ENCODE measurements around the gene ZNF532. TPM values are rescaled to one million over a fixed set of nuclear protein-coding genes. Genes with fewer than 3 reads are reported as not detected.

The ZNF532 gene
- total RNA-seq, 1 donor from 2014 or later: 77.1 TPM

DNA sequence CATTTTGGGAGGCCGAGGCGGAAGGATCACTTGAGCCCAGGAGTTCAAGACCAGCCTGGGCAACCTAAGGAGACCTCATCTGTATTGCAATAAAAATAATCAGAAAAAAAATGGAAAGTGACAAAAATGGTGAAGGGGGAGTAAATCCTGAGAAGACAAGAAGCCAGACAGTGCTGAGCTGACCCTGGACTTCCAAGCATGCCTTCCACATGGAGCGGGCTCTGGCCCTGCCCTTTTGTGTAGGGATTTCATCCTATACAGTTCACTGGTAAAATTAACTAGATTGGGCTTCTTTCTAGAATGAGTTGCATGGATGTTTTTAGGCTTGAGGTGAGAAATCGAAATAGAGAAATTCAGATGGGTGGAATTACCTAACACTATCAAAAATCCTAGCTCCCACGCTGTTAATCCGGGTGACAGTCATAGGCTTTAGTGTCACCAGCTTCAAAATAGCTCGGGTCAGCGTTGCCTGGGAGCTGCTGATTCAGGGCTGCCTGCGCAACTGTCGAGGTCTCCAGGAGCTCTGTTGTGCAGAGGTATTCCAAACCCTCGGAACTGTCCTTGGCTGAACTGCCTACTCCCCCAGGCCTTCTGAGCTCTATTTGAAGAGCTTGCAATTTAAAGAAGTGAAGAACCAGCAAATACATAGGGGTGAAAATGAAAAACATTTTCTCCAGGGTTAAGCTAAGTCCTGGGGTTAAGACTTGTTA, 21.5 kb upstream of the ZNF532 start:
- H3K9me3 ChIP-seq: no peaks in the 10 kb centered on the region
- H3K27me3 ChIP-seq: no peaks in the 10 kb centered on the region
- DNase-seq (ENCODE audit: extremely low spot score in 2 of 2): no peak
- H3K4me1 ChIP-seq: peaks cover 7% of the 10 kb centered on the region
- TF ChIP-seq, protein P1, sequence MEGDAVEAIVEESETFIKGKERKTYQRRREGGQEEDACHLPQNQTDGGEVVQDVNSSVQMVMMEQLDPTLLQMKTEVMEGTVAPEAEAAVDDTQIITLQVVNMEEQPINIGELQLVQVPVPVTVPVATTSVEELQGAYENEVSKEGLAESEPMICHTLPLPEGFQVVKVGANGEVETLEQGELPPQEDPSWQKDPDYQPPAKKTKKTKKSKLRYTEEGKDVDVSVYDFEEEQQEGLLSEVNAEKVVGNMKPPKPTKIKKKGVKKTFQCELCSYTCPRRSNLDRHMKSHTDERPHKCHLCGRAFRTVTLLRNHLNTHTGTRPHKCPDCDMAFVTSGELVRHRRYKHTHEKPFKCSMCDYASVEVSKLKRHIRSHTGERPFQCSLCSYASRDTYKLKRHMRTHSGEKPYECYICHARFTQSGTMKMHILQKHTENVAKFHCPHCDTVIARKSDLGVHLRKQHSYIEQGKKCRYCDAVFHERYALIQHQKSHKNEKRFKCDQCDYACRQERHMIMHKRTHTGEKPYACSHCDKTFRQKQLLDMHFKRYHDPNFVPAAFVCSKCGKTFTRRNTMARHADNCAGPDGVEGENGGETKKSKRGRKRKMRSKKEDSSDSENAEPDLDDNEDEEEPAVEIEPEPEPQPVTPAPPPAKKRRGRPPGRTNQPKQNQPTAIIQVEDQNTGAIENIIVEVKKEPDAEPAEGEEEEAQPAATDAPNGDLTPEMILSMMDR (IDR thresholded peaks at IDR 0.05): no peak
- H3K27ac ChIP-seq: no peak overlapping the region
- no peaks in the 10 kb centered on the region for H3K36me3 ChIP-seq
- intact Hi-C loops (cut with DNase I): no loop called here
- no peak overlapping the region for H3K4me3 ChIP-seq

DNA sequence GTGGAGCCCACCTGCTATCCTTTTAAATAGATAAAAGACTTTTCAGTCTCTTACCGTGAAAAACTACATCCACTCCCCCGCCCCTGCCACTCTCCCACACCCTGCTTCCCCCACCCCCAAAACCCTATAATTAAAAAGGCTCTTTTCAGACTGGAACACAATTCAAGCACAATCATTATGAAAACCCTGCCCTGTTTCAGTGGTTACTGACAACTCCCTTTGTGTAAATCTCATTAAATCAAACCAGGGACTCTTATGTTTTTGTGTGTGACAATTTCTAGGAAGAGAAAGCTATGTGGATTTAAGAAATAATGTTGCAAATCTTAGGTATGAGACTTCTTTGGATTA, 21.0 kb upstream of the ZNF532 start:
- Histone ChIP-seq H3K9me3 (no peaks in the 10 kb centered on the region), H3K4me3 (no peak overlapping the region), H3K4me1 (peaks cover 7% of the 10 kb centered on the region), H3K27me3 (no peaks in the 10 kb centered on the region), H3K36me3 (no peaks in the 10 kb centered on the region), H3K27ac (no peak overlapping the region)
- TF ChIP-seq, protein P1 (IDR thresholded peaks at IDR 0.05): no peak
- TF ChIP-seq POLR2AphosphoS5 (IDR thresholded peaks at IDR 0.05; ENCODE audit: insufficient read depth in 1 of 2, low read depth in 1 of 2) (no peak), POLR2A (IDR thresholded peaks at IDR 0.05) (no peak)
- intact Hi-C loops (cut with DNase I): no loop called here
- DNase-seq (ENCODE audit: extremely low spot score in 2 of 2): no peak

- Histone ChIP-seq H3K9me3 (no peaks in the 10 kb centered on the region), H3K36me3 (no peaks in the 10 kb centered on the region), H3K27ac (no peak overlapping the region), H3K4me1 (peaks cover 7% of the 10 kb centered on the region), H3K27me3 (no peaks in the 10 kb centered on the region), H3K4me3 (no peak overlapping the region)
- no peak for DNase-seq (ENCODE audit: extremely low spot score in 2 of 2)
- intact Hi-C loops (cut with DNase I): no loop called here
- no peak for TF ChIP-seq POLR2AphosphoS5 (IDR thresholded peaks at IDR 0.05; ENCODE audit: insufficient read depth in 1 of 2, low read depth in 1 of 2)
- TF ChIP-seq POLR2A (IDR thresholded peaks at IDR 0.05): no peak
- TF ChIP-seq, protein P1 (IDR thresholded peaks at IDR 0.05): no peak
These were observed 19.8 kb upstream of the ZNF532 start for GRCh38 chr18:58844871-58845270.

- no peaks in the 10 kb centered on the region for H3K36me3 ChIP-seq
- H3K4me3 ChIP-seq: no peak overlapping the region
- peaks cover 11% of the 10 kb centered on the region for H3K4me1 ChIP-seq
- H3K9me3 ChIP-seq: no peaks in the 10 kb centered on the region
- TF ChIP-seq, protein P1 (IDR thresholded peaks at IDR 0.05): no peak
- TF ChIP-seq POLR2AphosphoS5 (IDR thresholded peaks at IDR 0.05; ENCODE audit: insufficient read depth in 1 of 2, low read depth in 1 of 2) (no peak), POLR2A (IDR thresholded peaks at IDR 0.05) (no peak)
- no peak overlapping the region for H3K27ac ChIP-seq
- H3K27me3 ChIP-seq: no peaks in the 10 kb centered on the region
- no peak for DNase-seq (ENCODE audit: extremely low spot score in 2 of 2)
- intact Hi-C loops (cut with DNase I): no loop called here
These were observed 18.6 kb upstream of the ZNF532 start for GRCh38 chr18:58845928-58846724.
